ENCODE data around the gene MRPL18.
"Not testable (repeated sequence)": the region's sequence is repeated elsewhere in the genome, so short reads cannot be mapped to it uniquely, and the experiment has no call there.

DNA sequence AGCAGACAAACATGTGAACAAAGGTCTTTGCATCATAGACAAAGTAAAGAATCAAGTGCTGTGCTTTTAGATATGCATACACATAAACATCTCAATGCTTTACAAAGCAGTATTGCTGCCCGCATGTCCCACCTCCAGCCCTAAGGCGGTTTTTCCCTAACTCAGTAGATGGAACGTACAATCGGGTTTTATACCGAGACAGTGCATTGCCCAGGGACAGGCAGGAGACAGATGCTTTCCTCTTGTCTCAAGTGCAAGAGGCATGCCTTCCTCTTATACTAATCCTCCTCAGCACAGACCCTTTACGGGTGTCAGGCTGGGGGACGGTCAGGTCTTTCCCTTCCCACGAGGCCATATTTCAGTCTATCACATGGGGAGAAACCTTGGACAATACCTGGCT is 4.7 kb downstream of the MRPL18 start:
- TF ChIP-seq BRF1 (IDR thresholded peaks at IDR 0.05; ENCODE audit: borderline replicate concordance, extremely low read depth, insufficient read length); POLR2A (conservative IDR thresholded peaks at IDR 0.05); IRF2 (CRISPR knock-in tag; IDR thresholded peaks at IDR 0.05); MTF1 (CRISPR knock-in tag; IDR thresholded peaks at IDR 0.05; ENCODE audit: borderline replicate concordance); CTCF (IDR thresholded peaks at IDR 0.05 in 2 of 3, conservative IDR thresholded peaks at IDR 0.05 in 1 of 3; ENCODE audit: insufficient read depth in 2 of 3, low read depth in 1 of 3, low read length in 3 of 3); KDM5B (IDR thresholded peaks at IDR 0.05; ENCODE audit: insufficient replicate concordance, low read depth, low read length); KLF16 (IDR thresholded peaks at IDR 0.05); SMAD1 (IDR thresholded peaks at IDR 0.05; ENCODE audit: low read depth, low read length, partially characterized antibody); ZFP36 (IDR thresholded peaks at IDR 0.05; ENCODE audit: low read depth, low read length, partially characterized antibody); FOS (IDR thresholded peaks at IDR 0.05; ENCODE audit: extremely low read depth, insufficient read length); SIX5 (IDR thresholded peaks at IDR 0.05; ENCODE audit: borderline replicate concordance in 1 of 2, insufficient read depth in 1 of 2, low read depth in 1 of 2, low read length in 2 of 2); TRIM24 (IDR thresholded peaks at IDR 0.05): not testable (repeated sequence)
- TF ChIP-seq, protein P1, sequence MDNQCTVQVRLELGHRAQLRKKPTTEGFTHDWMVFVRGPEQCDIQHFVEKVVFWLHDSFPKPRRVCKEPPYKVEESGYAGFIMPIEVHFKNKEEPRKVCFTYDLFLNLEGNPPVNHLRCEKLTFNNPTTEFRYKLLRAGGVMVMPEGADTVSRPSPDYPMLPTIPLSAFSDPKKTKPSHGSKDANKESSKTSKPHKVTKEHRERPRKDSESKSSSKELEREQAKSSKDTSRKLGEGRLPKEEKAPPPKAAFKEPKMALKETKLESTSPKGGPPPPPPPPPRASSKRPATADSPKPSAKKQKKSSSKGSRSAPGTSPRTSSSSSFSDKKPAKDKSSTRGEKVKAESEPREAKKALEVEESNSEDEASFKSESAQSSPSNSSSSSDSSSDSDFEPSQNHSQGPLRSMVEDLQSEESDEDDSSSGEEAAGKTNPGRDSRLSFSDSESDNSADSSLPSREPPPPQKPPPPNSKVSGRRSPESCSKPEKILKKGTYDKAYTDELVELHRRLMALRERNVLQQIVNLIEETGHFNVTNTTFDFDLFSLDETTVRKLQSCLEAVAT (IDR thresholded peaks at IDR 0.05), result not testable (repeated sequence)

Measured in K562 (cell line).